ENCODE measurements around the gene ZP3.
"Not testable (repeated sequence)": the region's sequence is repeated elsewhere in the genome, so short reads cannot be mapped to it uniquely, and the experiment has no call there.

ZP3 gene

GRCh38 chr7:76424413-76425111 is at the start of gene ZP3:
ZP3 (plus strand) TSS chr7:76424950; CDS start chr7:76424965, 15 bp downstream.
- no peak for DNase-seq

- DNase-seq = no peak
Observed at GRCh38 chr7:76375251-76375650, 49.5 kb upstream of the ZP3 start.

GRCh38 chr7:76377186-76377918 is 47.4 kb upstream of the ZP3 start:
- no peak for DNase-seq

- DNase-seq = no peak
Observed at GRCh38 chr7:76380623-76380966, 44.2 kb upstream of the ZP3 start.

- no peak for DNase-seq
Observed at GRCh38 chr7:76381814-76382213, 42.9 kb upstream of the ZP3 start.

GRCh38 chr7:76383089-76383944 is 41.4 kb upstream of the ZP3 start:
- no peak for DNase-seq

GRCh38 chr7:76386691-76387260 is 38.0 kb upstream of the ZP3 start:
- no peak for DNase-seq

- DNase-seq = not testable (repeated sequence)
Observed at GRCh38 chr7:76387789-76388188, 37.0 kb upstream of the ZP3 start.

GRCh38 chr7:76390092-76390491 is 34.7 kb upstream of the ZP3 start:
- DNase-seq = no peak

GRCh38 chr7:76392531-76393115 is 32.1 kb upstream of the ZP3 start:
- DNase-seq = no peak

- peak; percentile 95 for DNase-seq
Observed at GRCh38 chr7:76393116-76394031, 31.4 kb upstream of the ZP3 start.

- DNase-seq = no peak
Observed at GRCh38 chr7:76394957-76395356, 29.8 kb upstream of the ZP3 start.

- DNase-seq = not testable (repeated sequence)
Observed at GRCh38 chr7:76395605-76395964, 29.2 kb upstream of the ZP3 start.

GRCh38 chr7:76395965-76396726 is 28.6 kb upstream of the ZP3 start:
- peak; percentile 59 for DNase-seq

- DNase-seq = no peak
Observed at GRCh38 chr7:76396864-76397263, 27.9 kb upstream of the ZP3 start.

GRCh38 chr7:76397409-76398183 is 27.2 kb upstream of the ZP3 start:
- peak; percentile 80 for DNase-seq

GRCh38 chr7:76400248-76400647 is 24.5 kb upstream of the ZP3 start:
- no peak for DNase-seq

GRCh38 chr7:76403097-76403496 is 21.7 kb upstream of the ZP3 start:
- not testable (repeated sequence) for DNase-seq

GRCh38 chr7:76403780-76404494 is 20.8 kb upstream of the ZP3 start:
- no peak for DNase-seq
